DMS114 treated with DMSO at 0.1 percent for 48 hours (cell line): ENCODE results near the gene MYO1F.

Experiments
- DNase-seq: peaks from one replicate; lab custom pipeline; 2025; ENCODE audit not compliant: unreplicated experiment; lab: John Stamatoyannopoulos, UW

Gene MYO1F

GRCh38 chr19:8499048-8499833, 78.0 kb downstream of the MYO1F start:
- no peak for DNase-seq

- DNase-seq, result no peak
Observed at GRCh38 chr19:8498295-8498694, 78.9 kb downstream of the MYO1F start.

GRCh38 chr19:8494158-8494557, 83.1 kb downstream of the MYO1F start:
- no peak for DNase-seq

GRCh38 chr19:8491574-8491973, 85.7 kb downstream of the MYO1F start:
- DNase-seq, result no peak

GRCh38 chr19:8490873-8491272, 86.4 kb downstream of the MYO1F start:
- DNase-seq, result no peak

- no peak for DNase-seq
Observed at GRCh38 chr19:8490395-8490760, 86.9 kb downstream of the MYO1F start.

- DNase-seq, result no peak
Observed at GRCh38 chr19:8489561-8490394, 87.5 kb downstream of the MYO1F start.

- DNase-seq, result no peak
Observed at GRCh38 chr19:8488365-8488764, 88.9 kb downstream of the MYO1F start.

- DNase-seq, result no peak
Observed at GRCh38 chr19:8487137-8487851, 89.9 kb downstream of the MYO1F start.

- no peak for DNase-seq
Observed at GRCh38 chr19:8486661-8487136, 90.5 kb downstream of the MYO1F start.

- DNase-seq, result no peak
Observed at GRCh38 chr19:8485561-8486371, 91.5 kb downstream of the MYO1F start.

- no peak for DNase-seq
Observed at GRCh38 chr19:8484331-8484894, 92.8 kb downstream of the MYO1F start.

- no peak for DNase-seq
Observed at GRCh38 chr19:8483165-8483564, 94.1 kb downstream of the MYO1F start.

GRCh38 chr19:8482696-8483095, 94.5 kb downstream of the MYO1F start:
- DNase-seq, result no peak

GRCh38 chr19:8481616-8482015, 95.6 kb downstream of the MYO1F start:
- no peak for DNase-seq

- DNase-seq, result no peak
Observed at GRCh38 chr19:8481201-8481600, 96.0 kb downstream of the MYO1F start.

GRCh38 chr19:8478598-8478997, 98.6 kb downstream of the MYO1F start:
- no peak for DNase-seq

- DNase-seq, result no peak
Observed at GRCh38 chr19:8477889-8478288, 99.4 kb downstream of the MYO1F start.

GRCh38 chr19:8476524-8476923, 100.7 kb downstream of the MYO1F start:
- DNase-seq, result no peak

GRCh38 chr19:8475005-8475404, 102.2 kb downstream of the MYO1F start:
- DNase-seq, result no peak
